Measurements from ENCODE around the gene HACD3.

DNA sequence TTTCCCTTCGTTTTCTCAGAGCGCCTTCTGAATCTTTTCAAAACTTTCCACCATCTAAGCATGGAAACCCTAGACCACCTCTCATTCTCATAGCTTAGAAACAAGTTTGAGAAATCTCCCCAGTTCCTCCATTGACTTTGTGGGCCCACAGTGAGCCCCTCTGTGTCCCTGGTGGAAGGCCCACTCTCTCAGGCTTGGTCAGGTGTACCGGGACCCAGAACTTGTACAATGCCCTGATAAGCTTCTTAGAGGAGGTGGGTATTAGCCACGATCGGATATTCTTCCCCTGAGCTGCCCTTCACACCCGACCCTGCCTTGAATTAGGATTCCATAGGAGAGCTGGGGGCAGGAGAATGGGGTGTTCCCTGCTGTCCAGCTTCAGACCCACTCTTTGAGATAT, 91.4 kb downstream of the HACD3 start, which contains the start of gene SLC24A1:
- TF ChIP-seq ELF4 (IDR thresholded peaks at IDR 0.05) (no peak), TARDBP (IDR thresholded peaks at IDR 0.05) (no peak), FOXK2 (IDR thresholded peaks at IDR 0.05) (no peak), BHLHE40 (IDR thresholded peaks at IDR 0.05; ENCODE audit: borderline replicate concordance) (no peak), SUZ12 (IDR thresholded peaks at IDR 0.05) (no peak), ZNF384 (IDR thresholded peaks at IDR 0.05) (no peak), SP1 (IDR thresholded peaks at IDR 0.05) (no peak), FOXM1 (IDR thresholded peaks at IDR 0.05; ENCODE audit: borderline replicate concordance) (no peak), FOXA1 (IDR thresholded peaks at IDR 0.05) (no peak), HDGF (IDR thresholded peaks at IDR 0.05; ENCODE audit: borderline replicate concordance) (no peak), L3MBTL2 (conservative IDR thresholded peaks at IDR 0.05) (no peak)
- TF ChIP-seq, protein P1, sequence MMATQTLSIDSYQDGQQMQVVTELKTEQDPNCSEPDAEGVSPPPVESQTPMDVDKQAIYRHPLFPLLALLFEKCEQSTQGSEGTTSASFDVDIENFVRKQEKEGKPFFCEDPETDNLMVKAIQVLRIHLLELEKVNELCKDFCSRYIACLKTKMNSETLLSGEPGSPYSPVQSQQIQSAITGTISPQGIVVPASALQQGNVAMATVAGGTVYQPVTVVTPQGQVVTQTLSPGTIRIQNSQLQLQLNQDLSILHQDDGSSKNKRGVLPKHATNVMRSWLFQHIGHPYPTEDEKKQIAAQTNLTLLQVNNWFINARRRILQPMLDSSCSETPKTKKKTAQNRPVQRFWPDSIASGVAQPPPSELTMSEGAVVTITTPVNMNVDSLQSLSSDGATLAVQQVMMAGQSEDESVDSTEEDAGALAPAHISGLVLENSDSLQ (IDR thresholded peaks at IDR 0.05), result no peak
